ENCODE data around the gene NME3. TPM values are rescaled to one million over a fixed set of nuclear protein-coding genes. Genes with fewer than 3 reads are reported as not detected.

NME3 gene
- total and polyA plus RNA-seq, 10 of the 15 experiments (the other 5 are each of a cell fraction or from before 2014, with no cell fraction given), result 0.61 to 55.5 (median 26.5) TPM

DNA sequence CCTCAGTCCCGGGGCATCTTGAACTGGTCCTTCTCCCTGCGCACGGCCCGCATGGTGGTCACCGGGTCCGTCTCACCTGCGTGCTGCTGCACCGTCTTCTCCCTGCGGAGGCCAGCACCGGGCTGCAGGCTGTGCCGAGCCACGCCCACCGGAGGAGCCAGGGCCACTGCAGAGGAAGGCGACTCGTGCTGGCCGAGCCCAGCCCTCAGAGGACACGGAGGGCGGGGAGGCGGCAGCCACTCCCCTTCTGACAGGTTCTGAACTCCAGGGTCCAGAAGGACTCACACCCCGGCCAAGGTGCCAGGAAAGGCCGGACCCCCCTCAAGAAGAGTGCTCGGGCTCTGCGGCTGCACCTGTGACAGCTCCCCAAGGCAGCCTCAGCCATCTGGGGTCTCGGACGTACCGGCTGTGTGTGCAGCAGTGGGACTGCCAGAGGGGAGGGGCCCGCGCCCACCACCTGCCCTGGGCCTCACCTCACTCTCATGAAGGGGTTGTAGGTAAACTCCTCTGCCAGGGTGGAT is 38.0 kb upstream of the NME3 start:
- Histone ChIP-seq H2AFZ (ENCODE audit: control insufficient read depth, low read depth, low read length) (no peak overlapping the region), H3K9ac (ENCODE audit: control insufficient read depth, insufficient read depth, low read length) (no peak overlapping the region), H3K79me2 (ENCODE audit: control insufficient read depth, insufficient read depth, low read length) (no peaks in the 10 kb centered on the region), H3K4me3 (no peak overlapping the region), H3K9me3 (replicated peaks; ENCODE audit: control insufficient read depth, insufficient read depth, low read length) (no peaks in the 10 kb centered on the region; the same call in 2 of the 3 replicates), H4K20me1 (ENCODE audit: control insufficient read depth, insufficient read depth) (no peaks in the 10 kb centered on the region), H3K27ac (ENCODE audit: control insufficient read depth, insufficient read depth) (no peak overlapping the region), H3K36me3 (ENCODE audit: control insufficient read depth in 2 of 2, insufficient read depth in 2 of 2, low read length in 1 of 2) (peaks cover 0 to 1% of the 10 kb centered on the region in 2 experiments; a peak in 3 of 4 replicates), H3K27me3 (replicated peaks in 1 of 2; ENCODE audit: control insufficient read depth in 2 of 2, insufficient read depth in 2 of 2, low read length in 1 of 2) (no peaks in the 10 kb centered on the region), H3K4me1 (ENCODE audit: control insufficient read depth, insufficient read depth, low read length) (no peaks in the 10 kb centered on the region), H3K4me2 (ENCODE audit: control insufficient read depth, insufficient read depth) (no peak overlapping the region)
- SMC1A ChIA-PET (ENCODE audit: uncharacterized antibody, unreplicated experiment), result no interaction called here
- BruUV-seq (replicated peaks), result no TSS peak
- intact Hi-C loops (cut with micrococcal nuclease; ENCODE audit: unreplicated experiment) (no loop called here), in situ Hi-C loops (cut with MboI) (no loop called here)
- RAD21 ChIA-PET (ENCODE audit: unreplicated experiment), result no interaction called here
- DNase-seq (ENCODE audit: low read depth, low spot score), result no peak
- no peak for FAIRE-seq
- CTCF ChIA-PET, result no interaction called here
- WGBS (ENCODE audit: insufficient coverage, insufficient replicate concordance, low lambda C conversion rate, missing lambda C conversion rate), result 88% methylated on average over 25 of the region's 28 CpGs
- ATAC-seq, result no peak
- POLR2A ChIA-PET, result no interaction called here
- TF ChIP-seq TBL1XR1 (IDR thresholded peaks at IDR 0.05; ENCODE audit: low read depth, low read length), result no peak
- no peak for TF ChIP-seq HDGF (IDR thresholded peaks at IDR 0.05)
- TF ChIP-seq RFX5 (IDR thresholded peaks at IDR 0.05; ENCODE audit: low read depth, low read length), result no peak
- TF ChIP-seq, protein P1, sequence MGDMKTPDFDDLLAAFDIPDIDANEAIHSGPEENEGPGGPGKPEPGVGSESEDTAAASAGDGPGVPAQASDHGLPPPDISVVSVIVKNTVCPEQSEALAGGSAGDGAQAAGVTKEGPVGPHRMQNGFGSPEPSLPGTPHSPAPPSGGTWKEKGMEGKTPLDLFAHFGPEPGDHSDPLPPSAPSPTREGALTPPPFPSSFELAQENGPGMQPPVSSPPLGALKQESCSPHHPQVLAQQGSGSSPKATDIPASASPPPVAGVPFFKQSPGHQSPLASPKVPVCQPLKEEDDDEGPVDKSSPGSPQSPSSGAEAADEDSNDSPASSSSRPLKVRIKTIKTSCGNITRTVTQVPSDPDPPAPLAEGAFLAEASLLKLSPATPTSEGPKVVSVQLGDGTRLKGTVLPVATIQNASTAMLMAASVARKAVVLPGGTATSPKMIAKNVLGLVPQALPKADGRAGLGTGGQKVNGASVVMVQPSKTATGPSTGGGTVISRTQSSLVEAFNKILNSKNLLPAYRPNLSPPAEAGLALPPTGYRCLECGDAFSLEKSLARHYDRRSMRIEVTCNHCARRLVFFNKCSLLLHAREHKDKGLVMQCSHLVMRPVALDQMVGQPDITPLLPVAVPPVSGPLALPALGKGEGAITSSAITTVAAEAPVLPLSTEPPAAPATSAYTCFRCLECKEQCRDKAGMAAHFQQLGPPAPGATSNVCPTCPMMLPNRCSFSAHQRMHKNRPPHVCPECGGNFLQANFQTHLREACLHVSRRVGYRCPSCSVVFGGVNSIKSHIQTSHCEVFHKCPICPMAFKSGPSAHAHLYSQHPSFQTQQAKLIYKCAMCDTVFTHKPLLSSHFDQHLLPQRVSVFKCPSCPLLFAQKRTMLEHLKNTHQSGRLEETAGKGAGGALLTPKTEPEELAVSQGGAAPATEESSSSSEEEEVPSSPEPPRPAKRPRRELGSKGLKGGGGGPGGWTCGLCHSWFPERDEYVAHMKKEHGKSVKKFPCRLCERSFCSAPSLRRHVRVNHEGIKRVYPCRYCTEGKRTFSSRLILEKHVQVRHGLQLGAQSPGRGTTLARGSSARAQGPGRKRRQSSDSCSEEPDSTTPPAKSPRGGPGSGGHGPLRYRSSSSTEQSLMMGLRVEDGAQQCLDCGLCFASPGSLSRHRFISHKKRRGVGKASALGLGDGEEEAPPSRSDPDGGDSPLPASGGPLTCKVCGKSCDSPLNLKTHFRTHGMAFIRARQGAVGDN (IDR thresholded peaks at IDR 0.05), result no peak
- TF ChIP-seq HDAC6 (IDR thresholded peaks at IDR 0.05; ENCODE audit: unreplicated experiment), result no peak
- no peak for TF ChIP-seq TCF3 (IDR thresholded peaks at IDR 0.05; ENCODE audit: borderline replicate concordance, insufficient read depth, low read depth, low read length)
- no peak for TF ChIP-seq EP300 (IDR thresholded peaks at IDR 0.05; ENCODE audit: borderline replicate concordance in 1 of 2, control insufficient read depth in 1 of 2, low read depth in 2 of 2, low read length in 2 of 2)
- no peak for TF ChIP-seq SPI1 (IDR thresholded peaks at IDR 0.05; ENCODE audit: borderline replicate concordance, insufficient read depth, low read depth, low read length)
- TF ChIP-seq JUND (IDR thresholded peaks at IDR 0.05; ENCODE audit: low read depth, low read length), result no peak
- TF ChIP-seq SMAD5 (IDR thresholded peaks at IDR 0.05; ENCODE audit: low read depth), result no peak
- TF ChIP-seq, protein P2, sequence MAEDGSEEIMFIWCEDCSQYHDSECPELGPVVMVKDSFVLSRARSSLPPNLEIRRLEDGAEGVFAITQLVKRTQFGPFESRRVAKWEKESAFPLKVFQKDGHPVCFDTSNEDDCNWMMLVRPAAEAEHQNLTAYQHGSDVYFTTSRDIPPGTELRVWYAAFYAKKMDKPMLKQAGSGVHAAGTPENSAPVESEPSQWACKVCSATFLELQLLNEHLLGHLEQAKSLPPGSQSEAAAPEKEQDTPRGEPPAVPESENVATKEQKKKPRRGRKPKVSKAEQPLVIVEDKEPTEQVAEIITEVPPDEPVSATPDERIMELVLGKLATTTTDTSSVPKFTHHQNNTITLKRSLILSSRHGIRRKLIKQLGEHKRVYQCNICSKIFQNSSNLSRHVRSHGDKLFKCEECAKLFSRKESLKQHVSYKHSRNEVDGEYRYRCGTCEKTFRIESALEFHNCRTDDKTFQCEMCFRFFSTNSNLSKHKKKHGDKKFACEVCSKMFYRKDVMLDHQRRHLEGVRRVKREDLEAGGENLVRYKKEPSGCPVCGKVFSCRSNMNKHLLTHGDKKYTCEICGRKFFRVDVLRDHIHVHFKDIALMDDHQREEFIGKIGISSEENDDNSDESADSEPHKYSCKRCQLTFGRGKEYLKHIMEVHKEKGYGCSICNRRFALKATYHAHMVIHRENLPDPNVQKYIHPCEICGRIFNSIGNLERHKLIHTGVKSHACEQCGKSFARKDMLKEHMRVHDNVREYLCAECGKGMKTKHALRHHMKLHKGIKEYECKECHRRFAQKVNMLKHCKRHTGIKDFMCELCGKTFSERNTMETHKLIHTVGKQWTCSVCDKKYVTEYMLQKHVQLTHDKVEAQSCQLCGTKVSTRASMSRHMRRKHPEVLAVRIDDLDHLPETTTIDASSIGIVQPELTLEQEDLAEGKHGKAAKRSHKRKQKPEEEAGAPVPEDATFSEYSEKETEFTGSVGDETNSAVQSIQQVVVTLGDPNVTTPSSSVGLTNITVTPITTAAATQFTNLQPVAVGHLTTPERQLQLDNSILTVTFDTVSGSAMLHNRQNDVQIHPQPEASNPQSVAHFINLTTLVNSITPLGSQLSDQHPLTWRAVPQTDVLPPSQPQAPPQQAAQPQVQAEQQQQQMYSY (CRISPR knock-in tag; IDR thresholded peaks at IDR 0.05), result no peak
- TF ChIP-seq NRF1 (conservative IDR thresholded peaks at IDR 0.05; ENCODE audit: low read depth, low read length), result no peak
- TF ChIP-seq WRNIP1 (IDR thresholded peaks at IDR 0.05; ENCODE audit: borderline replicate concordance, low read depth, low read length), result no peak
- no peak for TF ChIP-seq IRF4 (IDR thresholded peaks at IDR 0.05; ENCODE audit: low read depth, low read length)
- no peak for TF ChIP-seq CREB1 (IDR thresholded peaks at IDR 0.05; ENCODE audit: low read depth)
- no peak for TF ChIP-seq LARP7 (IDR thresholded peaks at IDR 0.05)
- TF ChIP-seq NFYB (IDR thresholded peaks at IDR 0.05; ENCODE audit: insufficient read depth, low read depth, low read length), result no peak

Data from GM12878 (cell line).